ENCODE measurements around the gene KLF5. TPM values are rescaled to one million over a fixed set of nuclear protein-coding genes. Genes with fewer than 3 reads are reported as not detected.

KLF5 gene
- total RNA-seq, 1 experiment from 2014 or later, result 59.2 TPM

DNA sequence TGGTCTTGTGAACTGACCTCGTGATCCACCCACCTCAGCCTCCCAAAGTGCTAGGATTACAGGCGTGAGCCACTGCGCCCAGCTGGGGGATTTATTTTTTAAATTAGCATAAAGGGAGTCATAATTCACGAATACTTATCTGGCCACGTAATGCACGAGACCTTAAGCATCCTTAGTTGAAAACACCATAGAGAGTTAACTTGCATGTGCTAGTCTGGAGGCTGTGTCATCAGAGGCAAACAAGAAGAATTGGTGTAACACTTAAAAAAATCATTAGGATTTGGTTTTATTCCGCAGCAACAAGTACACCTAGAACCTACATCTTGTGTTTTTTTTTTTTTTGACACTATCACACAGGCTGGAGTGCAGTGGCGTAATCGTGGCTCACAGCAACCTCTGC is 19.1 kb downstream of the KLF5 start:
- POLR2A ChIA-PET, result no interaction called here
- H3K9ac ChIP-seq (ENCODE audit: low read length), result no peak overlapping the region
- no peak overlapping the region for H2AFZ ChIP-seq (ENCODE audit: low read depth, low read length, poor library complexity, severe bottlenecking)
- peaks cover 5 to 14% of the 10 kb centered on the region in 2 experiments; a peak in 3 of 4 replicates for H3K36me3 ChIP-seq (ENCODE audit: control insufficient read depth in 1 of 2, insufficient read depth in 2 of 2, low read length in 2 of 2)
- H3K27ac ChIP-seq (ENCODE audit: low read depth, low read length), result no peak overlapping the region
- TF ChIP-seq FOSL1 (IDR thresholded peaks at IDR 0.05; ENCODE audit: low read depth) (no peak), POLR2AphosphoS5 (IDR thresholded peaks at IDR 0.05; ENCODE audit: low read depth, low read length) (0 out of 2 replicates have a peak, but pooled peaks have one; percentile 21)
- H3K4me3 ChIP-seq (replicated peaks in 1 of 2; ENCODE audit: low read depth in 1 of 2, low read length in 2 of 2), result no peak overlapping the region
- no peaks in the 10 kb centered on the region for H3K9me2 ChIP-seq (ENCODE audit: insufficient read depth)
- no peak for DNase-seq (ENCODE audit: low read depth, low spot score)
- no peaks in the 10 kb centered on the region for H3K9me3 ChIP-seq (ENCODE audit: control insufficient read depth in 1 of 2, insufficient read depth in 1 of 2, low read depth in 1 of 2, low read length in 2 of 2)
- no peak for ATAC-seq
- intact Hi-C loops (cut with micrococcal nuclease), result no loop called here
- H3K27me3 ChIP-seq (ENCODE audit: insufficient read depth, low read length), result no peaks in the 10 kb centered on the region
- no TSS peak for BruUV-seq (replicated peaks)
- peaks cover 30% of the 10 kb centered on the region for H3K79me2 ChIP-seq (ENCODE audit: insufficient read depth, low read length)
- CTCF ChIA-PET, result no interaction called here
- RAD21 ChIA-PET (ENCODE audit: low non-redundant PET in 1 of 2, low total read pairs in 2 of 2, uncharacterized antibody in 2 of 2, unreplicated experiment in 2 of 2), result no interaction called here
- H3K4me2 ChIP-seq (ENCODE audit: low read length), result no peak overlapping the region
- H3K4me1 ChIP-seq (ENCODE audit: control insufficient read depth in 1 of 2, insufficient read depth in 2 of 2, low read length in 2 of 2), result peaks cover 16 to 26% of the 10 kb centered on the region in 2 experiments
- peaks cover 2% of the 10 kb centered on the region; the same call in 1 of the 2 replicates for H4K20me1 ChIP-seq (ENCODE audit: insufficient read depth)

GRCh38 chr13:73079359-73079758 is 20.6 kb downstream of the KLF5 start:
- H3K27me3 ChIP-seq (ENCODE audit: insufficient read depth, low read length), result no peaks in the 10 kb centered on the region
- H3K36me3 ChIP-seq (ENCODE audit: control insufficient read depth in 1 of 2, insufficient read depth in 2 of 2, low read length in 2 of 2), result peaks cover 5 to 14% of the 10 kb centered on the region in 2 experiments; a peak in 3 of 4 replicates
- peaks cover 15% of the 10 kb centered on the region for H3K79me2 ChIP-seq (ENCODE audit: insufficient read depth, low read length)
- CTCF ChIA-PET, result no interaction called here
- H3K4me1 ChIP-seq (ENCODE audit: control insufficient read depth in 1 of 2, insufficient read depth in 2 of 2, low read length in 2 of 2), result peaks cover 22 to 33% of the 10 kb centered on the region in 2 experiments
- DNase-seq (ENCODE audit: low read depth, low spot score) (no peak), ATAC-seq (no peak)
- TF ChIP-seq EZH2 (IDR thresholded peaks at IDR 0.05) (no peak), SRF (IDR thresholded peaks at IDR 0.05; ENCODE audit: low read depth) (no peak), ZBTB33 (IDR thresholded peaks at IDR 0.05; ENCODE audit: extremely low read depth, insufficient replicate concordance, low read length) (no peak), ELF1 (IDR thresholded peaks at IDR 0.05; ENCODE audit: borderline replicate concordance, low read depth) (no peak), ATF3 (IDR thresholded peaks at IDR 0.05) (no peak), EZH2phosphoT487 (IDR thresholded peaks at IDR 0.05; ENCODE audit: borderline replicate concordance) (no peak), ZNF274 (IDR thresholded peaks at IDR 0.05; ENCODE audit: low read depth, low read length) (no peak), CBX3 (IDR thresholded peaks at IDR 0.05; ENCODE audit: low read depth) (no peak), ZFX (IDR thresholded peaks at IDR 0.05) (no peak), POLR2AphosphoS5 (IDR thresholded peaks at IDR 0.05; ENCODE audit: low read depth, low read length) (no peak), FOSL1 (IDR thresholded peaks at IDR 0.05; ENCODE audit: low read depth) (no peak), POLR2A (IDR thresholded peaks at IDR 0.05; ENCODE audit: borderline replicate concordance, extremely low read depth, insufficient read depth, insufficient read length) (no peak), YY1 (IDR thresholded peaks at IDR 0.05; ENCODE audit: extremely low read depth, insufficient replicate concordance, low read depth, low read length) (no peak), JUND (IDR thresholded peaks at IDR 0.05) (no peak)
- H3K27ac ChIP-seq (ENCODE audit: low read depth, low read length), result no peak overlapping the region
- H4K20me1 ChIP-seq (ENCODE audit: insufficient read depth), result no peaks in the 10 kb centered on the region
- RAD21 ChIA-PET (ENCODE audit: low non-redundant PET in 1 of 2, low total read pairs in 2 of 2, uncharacterized antibody in 2 of 2, unreplicated experiment in 2 of 2), result no interaction called here
- H3K9ac ChIP-seq (ENCODE audit: low read length), result no peak overlapping the region
- no peaks in the 10 kb centered on the region for H3K9me3 ChIP-seq (ENCODE audit: control insufficient read depth in 1 of 2, insufficient read depth in 1 of 2, low read depth in 1 of 2, low read length in 2 of 2)
- H2AFZ ChIP-seq (ENCODE audit: low read depth, low read length, poor library complexity, severe bottlenecking), result no peak overlapping the region
- POLR2A ChIA-PET, result no interaction called here
- intact Hi-C loops (cut with micrococcal nuclease), result no loop called here
- H3K4me2 ChIP-seq (ENCODE audit: low read length), result no peak overlapping the region
- BruUV-seq (replicated peaks), result no TSS peak
- no peaks in the 10 kb centered on the region for H3K9me2 ChIP-seq (ENCODE audit: insufficient read depth)
- H3K4me3 ChIP-seq (replicated peaks in 1 of 2; ENCODE audit: low read depth in 1 of 2, low read length in 2 of 2), result no peak overlapping the region

Data from HCT116 (cell line).